Lung (tissue), 12 donors: Measurements from ENCODE around the gene TMEM234. TPM values are rescaled to one million over a fixed set of nuclear protein-coding genes. Genes with fewer than 3 reads are reported as not detected.

Experiments
- ATAC-seq: fragments of 200-7000 bp; cut with Tn5 transposase; one replicate; pipeline ENCODE4 v1.9.1; 2020; ENCODE audit warnings: moderate number of reproducible peaks; ENCODE audit not compliant: insufficient read depth, low FRiP score
- DNase-seq, 3 donors: peaks; one replicate each; pipeline ENCODE4 v3.0.0-alpha.2; 2013 to 2017
- H3K27ac ChIP-seq, 2 donors: one replicate each; pipeline ENCODE4 v1.5.1; 2013; ENCODE audit warnings: mild to moderate bottlenecking in 2 of 2, moderate library complexity in 2 of 2, control low read depth in 1 of 2, inconsistent platforms in 1 of 2, low read depth in 1 of 2, low read length in 1 of 2
- H3K27me3 ChIP-seq, 3 donors: one replicate each; pipeline ENCODE4 v1.5.1; 2013; ENCODE audit warnings: low read length in 2 of 3; ENCODE audit not compliant: control insufficient read depth in 3 of 3, insufficient read depth in 3 of 3
- H3K36me3 ChIP-seq, 4 donors: one replicate each; pipeline ENCODE4 v1.5.1; 2013; ENCODE audit warnings: low read length in 4 of 4, mild to moderate bottlenecking in 1 of 4, moderate library complexity in 1 of 4; ENCODE audit not compliant: control insufficient read depth in 4 of 4, insufficient read depth in 4 of 4
- H3K4me1 ChIP-seq, 5 donors: one replicate each; pipeline ENCODE4 v1.5.1; 2013; ENCODE audit warnings: low read length in 5 of 5, mild to moderate bottlenecking in 2 of 5, moderate library complexity in 1 of 5; ENCODE audit not compliant: control insufficient read depth in 5 of 5, insufficient read depth in 5 of 5
- H3K4me3 ChIP-seq: one replicate; pipeline ENCODE4 v1.5.1; 2013; ENCODE audit warnings: mild to moderate bottlenecking, control low read depth, moderate library complexity
- H3K9ac ChIP-seq, 2 donors: one replicate each; pipeline ENCODE4 v1.5.1; 2013; ENCODE audit warnings: low read length in 2 of 2, control low read depth in 1 of 2; ENCODE audit not compliant: insufficient read depth in 1 of 2
- H3K9me3 ChIP-seq, 4 donors: one replicate each; pipeline ENCODE4 v1.5.1; 2013; ENCODE audit warnings: low read length in 3 of 4, mild to moderate bottlenecking in 1 of 4, moderate library complexity in 1 of 4; ENCODE audit not compliant: control insufficient read depth in 4 of 4, insufficient read depth in 3 of 4
- CTCF ChIP-seq: IDR thresholded peaks from 2 replicates; pipeline ENCODE4 v1.5.1; 2012; ENCODE audit warnings: mild to moderate bottlenecking; ENCODE audit errors: control extremely low read depth, extremely low read depth
- WGBS, 2 donors: extraction: QIAGEN DNeasy Blood & Tissue Kit; methylation state at CpG; one replicate each; pipeline ENCODE4 v1.1.7; 2013; 5-methylcytosine and 5-hydroxymethylcytosine counted together
- polyA plus RNA-seq, 2 donors: library from polyadenylated mRNA; stranded (reverse); fragments of 200-250 nt; gene quantifications; one replicate each; pipeline ENCODE4 v1.2.1, GENCODE V29; 2013
- total RNA-seq, 2 donors: library from RNA; depleted of rRNA in 1 of 2; stranded (reverse); fragments of >200 nt in 1 of 2; gene quantifications; one replicate each; pipeline ENCODE4 v1.2.1, GENCODE V29; 2014 to 2021
- donor health status: control.
- donor health status: control.
- donor health status: Bipolar disorder and iron deficiency.
- donor health status: healthy.
- donor health status: DM: yes; HTN: yes; CAD: no.

The TMEM234 gene
- total and polyA plus RNA-seq, 4 donors, result 17.1 to 30.2 (median 23.6) TPM

DNA sequence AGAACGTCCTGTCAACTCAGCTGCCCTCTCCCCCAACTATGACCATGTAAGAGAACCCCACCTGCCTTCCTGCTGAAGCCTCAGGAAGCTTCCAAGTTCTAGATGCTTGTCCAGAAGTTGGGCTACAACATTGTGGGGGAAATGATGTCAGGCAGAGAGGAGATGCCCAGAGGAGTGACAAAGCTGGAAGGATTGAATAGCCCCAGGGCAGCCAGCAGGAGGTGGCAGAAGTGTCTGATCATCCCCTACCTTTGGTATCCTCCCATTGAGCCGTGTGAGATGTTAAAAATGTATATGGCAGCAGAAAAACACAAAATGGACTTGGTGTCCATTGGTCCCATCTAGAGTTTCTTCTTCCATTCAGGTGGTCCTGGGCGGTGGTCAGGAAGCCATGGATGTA, 6.6 kb upstream of the TMEM234 start:
- Histone ChIP-seq H3K36me3 (peaks cover 20 to 44% (median 28%) of the 10 kb centered on the region in 4 donors), H3K9ac (no peak overlapping the region), H3K27me3 (no peaks in the 10 kb centered on the region), H3K4me1 (peaks cover 0 to 6% (median 0%) of the 10 kb centered on the region in 5 donors), H3K27ac (no peak overlapping the region), H3K4me3 (no peak overlapping the region), H3K9me3 (no peaks in the 10 kb centered on the region)
- no peak for TF ChIP-seq CTCF
- 78 to 90% methylated on average over 3 of the region's 3 CpGs for WGBS, 2 donors
- ATAC-seq (no peak), DNase-seq (no peak)

DNA sequence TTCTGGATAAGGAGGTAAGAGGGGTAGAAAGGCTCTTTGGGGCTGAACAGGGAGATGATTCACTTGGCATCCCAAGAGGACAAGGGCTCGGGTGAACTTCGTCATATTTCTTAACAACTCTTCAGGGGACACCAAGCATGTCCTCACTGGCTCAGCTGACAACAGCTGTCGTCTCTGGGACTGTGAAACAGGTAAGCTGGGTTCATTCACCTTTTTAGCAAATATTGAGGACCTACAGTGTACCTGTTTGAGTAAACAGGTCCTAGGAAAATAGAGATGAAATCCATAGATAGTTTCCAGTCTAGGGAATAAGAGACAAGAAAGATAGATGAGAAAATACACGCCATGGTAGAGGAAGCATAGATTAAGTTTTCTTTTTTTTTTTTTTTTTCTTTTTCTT, 2.1 kb upstream of the TMEM234 start:
- Histone ChIP-seq H3K27me3 (no peaks in the 10 kb centered on the region), H3K36me3 (peaks cover 10 to 41% (median 27%) of the 10 kb centered on the region in 4 donors), H3K9ac (no peak overlapping the region), H3K4me1 (peaks cover 6 to 20% (median 12%) of the 10 kb centered on the region in 5 donors), H3K9me3 (no peaks in the 10 kb centered on the region), H3K4me3 (no peak overlapping the region), H3K27ac (peak overlapping the region in 1 of 2 donors; percentile 42)
- 92 to 93% methylated on average over 4 of the region's 4 CpGs for WGBS, 2 donors
- no peak for TF ChIP-seq CTCF
- DNase-seq (no peak), ATAC-seq (no peak)

DNA sequence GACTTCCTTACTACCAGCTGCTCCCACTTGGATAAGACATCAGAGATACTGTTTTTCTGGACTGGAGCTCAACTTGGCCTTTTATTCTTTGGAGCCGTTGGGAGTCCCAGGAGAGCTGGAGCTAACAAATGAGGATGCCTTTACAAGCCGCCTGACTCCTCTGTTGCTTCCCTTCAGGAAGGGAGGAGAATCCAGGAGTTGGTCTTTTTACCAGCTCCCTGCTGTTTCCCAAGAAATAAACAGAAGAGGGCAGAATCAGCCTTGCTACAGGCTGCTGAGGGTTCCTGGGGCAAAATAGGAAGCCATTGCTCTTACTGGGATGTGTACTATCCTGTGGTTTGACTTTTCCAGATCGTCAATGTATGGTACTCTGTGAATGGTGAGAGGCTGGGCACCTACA, 1.5 kb upstream of the TMEM234 start:
- DNase-seq, result no peak
- WGBS, 2 donors, result 73 to 91% methylated on average over 3 of the region's 3 CpGs
- Histone ChIP-seq H3K9ac (no peak overlapping the region), H3K27me3 (no peaks in the 10 kb centered on the region), H3K9me3 (no peaks in the 10 kb centered on the region), H3K36me3 (peaks cover 5 to 38% (median 25%) of the 10 kb centered on the region in 4 donors), H3K4me1 (peaks cover 6 to 20% (median 12%) of the 10 kb centered on the region in 5 donors), H3K4me3 (no peak overlapping the region), H3K27ac (peak overlapping the region; percentile 3 to 42)
- TF ChIP-seq CTCF, result no peak
- ATAC-seq, result no peak

DNA sequence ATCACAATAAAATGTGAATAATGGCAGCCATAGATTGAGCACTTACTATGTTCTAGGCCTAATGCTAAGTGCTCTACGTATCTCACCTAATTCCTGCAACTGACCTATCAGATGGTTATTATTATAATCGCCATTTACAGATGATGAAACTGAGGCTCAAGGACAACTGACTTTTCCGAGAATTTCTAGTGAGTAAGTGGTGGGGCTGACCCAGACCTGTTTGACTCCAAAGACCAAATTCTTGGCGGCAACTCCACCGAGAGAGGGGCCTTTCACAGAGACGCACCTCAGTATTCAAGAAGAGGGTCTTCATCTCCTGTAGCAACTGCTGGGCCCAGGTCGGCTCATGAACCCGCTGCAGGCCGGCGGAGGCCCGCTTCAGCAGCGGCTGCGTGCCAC, 573 bp downstream of the TMEM234 start:
- Histone ChIP-seq H3K27me3 (no peaks in the 10 kb centered on the region), H3K4me1 (peaks cover 6 to 20% (median 12%) of the 10 kb centered on the region in 5 donors), H3K27ac (peak overlapping the region; percentile 93 to 94), H3K9ac (peak overlapping the region; percentile 46 to 64), H3K36me3 (peaks cover 4 to 36% (median 23%) of the 10 kb centered on the region in 4 donors), H3K9me3 (no peaks in the 10 kb centered on the region), H3K4me3 (peak overlapping the region; percentile 83)
- 10 to 18% methylated on average over 13 of the region's 13 CpGs for WGBS, 2 donors
- no peak for TF ChIP-seq CTCF
- DNase-seq (no peak), ATAC-seq (no peak)
